ENCODE data around the gene TRABD2B.

TRABD2B gene

GRCh38 chr1:47837056-47837830 is 159.9 kb downstream of the TRABD2B start:
- H3K36me3 ChIP-seq (ENCODE audit: control insufficient read depth, insufficient read depth, low read length): no peaks in the 10 kb centered on the region
- no peaks in the 10 kb centered on the region for H3K9me3 ChIP-seq (ENCODE audit: control insufficient read depth, low read length)
- H3K27ac ChIP-seq (ENCODE audit: low read depth, low read length, severe bottlenecking): no peak overlapping the region
- no peak overlapping the region for H3K4me3 ChIP-seq (ENCODE audit: extremely low read depth, insufficient read depth, low read length, poor library complexity, severe bottlenecking)
- H3K4me1 ChIP-seq (ENCODE audit: control insufficient read depth, insufficient read depth, low read length, poor library complexity, severe bottlenecking): no peaks in the 10 kb centered on the region
- 93 to 94% methylated on average over 13 of the region's 13 CpGs for WGBS, 2 experiments (ENCODE audit: insufficient coverage in 2 of 2)

GRCh38 chr1:47835409-47835808 is 161.8 kb downstream of the TRABD2B start:
- Histone ChIP-seq H3K4me1 (ENCODE audit: control insufficient read depth, insufficient read depth, low read length, poor library complexity, severe bottlenecking) (no peaks in the 10 kb centered on the region), H3K4me3 (ENCODE audit: extremely low read depth, insufficient read depth, low read length, poor library complexity, severe bottlenecking) (no peak overlapping the region), H3K27ac (ENCODE audit: low read depth, low read length, severe bottlenecking) (no peak overlapping the region), H3K9me3 (ENCODE audit: control insufficient read depth, low read length) (no peaks in the 10 kb centered on the region), H3K36me3 (ENCODE audit: control insufficient read depth, insufficient read depth, low read length) (no peaks in the 10 kb centered on the region)
- WGBS, 2 experiments (ENCODE audit: insufficient coverage in 2 of 2): 89% methylated on average over 1 of the region's 2 CpGs; no CpG with 5 or more reads in 1 of the 2 experiments

- Histone ChIP-seq H3K36me3 (ENCODE audit: control insufficient read depth, insufficient read depth, low read length) (no peaks in the 10 kb centered on the region), H3K4me1 (ENCODE audit: control insufficient read depth, insufficient read depth, low read length, poor library complexity, severe bottlenecking) (no peaks in the 10 kb centered on the region), H3K9me3 (ENCODE audit: control insufficient read depth, low read length) (no peaks in the 10 kb centered on the region), H3K4me3 (ENCODE audit: extremely low read depth, insufficient read depth, low read length, poor library complexity, severe bottlenecking) (no peak overlapping the region), H3K27ac (ENCODE audit: low read depth, low read length, severe bottlenecking) (no peak overlapping the region)
- 0% methylated on average over 1 of the region's 3 CpGs; no CpG with 5 or more reads in 1 of the 2 experiments for WGBS, 2 experiments (ENCODE audit: insufficient coverage in 2 of 2)
These were observed 162.9 kb downstream of the TRABD2B start for GRCh38 chr1:47834326-47834725.

- WGBS, 2 experiments (ENCODE audit: insufficient coverage in 2 of 2): 67 to 75% methylated on average over 10 to 12 of the region's 13 CpGs
- no peaks in the 10 kb centered on the region for H3K36me3 ChIP-seq (ENCODE audit: control insufficient read depth, insufficient read depth, low read length)
- peaks cover 5% of the 10 kb centered on the region for H3K4me1 ChIP-seq (ENCODE audit: control insufficient read depth, insufficient read depth, low read length, poor library complexity, severe bottlenecking)
These were observed 166.4 kb downstream of the TRABD2B start for GRCh38 chr1:47830641-47831333.

GRCh38 chr1:47830021-47830420 is 167.2 kb downstream of the TRABD2B start:
- Histone ChIP-seq H3K9me3 (ENCODE audit: control insufficient read depth, low read length) (no peaks in the 10 kb centered on the region), H3K4me1 (ENCODE audit: control insufficient read depth, insufficient read depth, low read length, poor library complexity, severe bottlenecking) (peaks cover 5% of the 10 kb centered on the region), H3K27ac (ENCODE audit: low read depth, low read length, severe bottlenecking) (no peak overlapping the region), H3K4me3 (ENCODE audit: extremely low read depth, insufficient read depth, low read length, poor library complexity, severe bottlenecking) (no peak overlapping the region), H3K36me3 (ENCODE audit: control insufficient read depth, insufficient read depth, low read length) (no peaks in the 10 kb centered on the region)
- WGBS, 2 experiments (ENCODE audit: insufficient coverage in 2 of 2): 64 to 75% methylated on average over 3 to 4 of the region's 4 CpGs

More at GRCh38 chr1:47830641-47831333, 166.4 kb downstream of the TRABD2B start:
- H3K27ac ChIP-seq (ENCODE audit: low read depth, low read length, severe bottlenecking): no peak overlapping the region
- no peak overlapping the region for H3K4me3 ChIP-seq (ENCODE audit: extremely low read depth, insufficient read depth, low read length, poor library complexity, severe bottlenecking)
- H3K9me3 ChIP-seq (ENCODE audit: control insufficient read depth, low read length): no peaks in the 10 kb centered on the region

GRCh38 chr1:47828978-47829377 is 168.2 kb downstream of the TRABD2B start:
- Histone ChIP-seq H3K27ac (ENCODE audit: low read depth, low read length, severe bottlenecking) (no peak overlapping the region), H3K4me3 (ENCODE audit: extremely low read depth, insufficient read depth, low read length, poor library complexity, severe bottlenecking) (no peak overlapping the region), H3K36me3 (ENCODE audit: control insufficient read depth, insufficient read depth, low read length) (no peaks in the 10 kb centered on the region), H3K9me3 (ENCODE audit: control insufficient read depth, low read length) (no peaks in the 10 kb centered on the region), H3K4me1 (ENCODE audit: control insufficient read depth, insufficient read depth, low read length, poor library complexity, severe bottlenecking) (peaks cover 5% of the 10 kb centered on the region)
- 100% methylated on average over 2 of the region's 2 CpGs; no CpG with 5 or more reads in 1 of the 2 experiments for WGBS, 2 experiments (ENCODE audit: insufficient coverage in 2 of 2)

- Histone ChIP-seq H3K4me1 (ENCODE audit: control insufficient read depth, insufficient read depth, low read length, poor library complexity, severe bottlenecking) (peaks cover 10% of the 10 kb centered on the region), H3K4me3 (ENCODE audit: extremely low read depth, insufficient read depth, low read length, poor library complexity, severe bottlenecking) (no peak overlapping the region), H3K36me3 (ENCODE audit: control insufficient read depth, insufficient read depth, low read length) (no peaks in the 10 kb centered on the region), H3K27ac (ENCODE audit: low read depth, low read length, severe bottlenecking) (no peak overlapping the region), H3K9me3 (ENCODE audit: control insufficient read depth, low read length) (no peaks in the 10 kb centered on the region)
- 95 to 96% methylated on average over 5 of the region's 6 CpGs for WGBS, 2 experiments (ENCODE audit: insufficient coverage in 2 of 2)
These were observed 170.1 kb downstream of the TRABD2B start for GRCh38 chr1:47827109-47827508.

GRCh38 chr1:47824716-47825115 is 172.5 kb downstream of the TRABD2B start:
- no peak overlapping the region for H3K27ac ChIP-seq (ENCODE audit: low read depth, low read length, severe bottlenecking)
- H3K4me1 ChIP-seq (ENCODE audit: control insufficient read depth, insufficient read depth, low read length, poor library complexity, severe bottlenecking): peaks cover 10% of the 10 kb centered on the region
- H3K4me3 ChIP-seq (ENCODE audit: extremely low read depth, insufficient read depth, low read length, poor library complexity, severe bottlenecking): no peak overlapping the region
- WGBS, 2 experiments (ENCODE audit: insufficient coverage in 2 of 2): 72 to 87% methylated on average over 7 of the region's 8 CpGs
- no peaks in the 10 kb centered on the region for H3K9me3 ChIP-seq (ENCODE audit: control insufficient read depth, low read length)
- H3K36me3 ChIP-seq (ENCODE audit: control insufficient read depth, insufficient read depth, low read length): no peaks in the 10 kb centered on the region

GRCh38 chr1:47824297-47824696 is 172.9 kb downstream of the TRABD2B start:
- Histone ChIP-seq H3K27ac (ENCODE audit: low read depth, low read length, severe bottlenecking) (no peak overlapping the region), H3K36me3 (ENCODE audit: control insufficient read depth, insufficient read depth, low read length) (no peaks in the 10 kb centered on the region), H3K9me3 (ENCODE audit: control insufficient read depth, low read length) (no peaks in the 10 kb centered on the region), H3K4me1 (ENCODE audit: control insufficient read depth, insufficient read depth, low read length, poor library complexity, severe bottlenecking) (peaks cover 14% of the 10 kb centered on the region), H3K4me3 (ENCODE audit: extremely low read depth, insufficient read depth, low read length, poor library complexity, severe bottlenecking) (no peak overlapping the region)
- 100% methylated on average over 2 to 3 of the region's 3 CpGs for WGBS, 2 experiments (ENCODE audit: insufficient coverage in 2 of 2)

- Histone ChIP-seq H3K4me1 (ENCODE audit: control insufficient read depth, insufficient read depth, low read length, poor library complexity, severe bottlenecking) (peaks cover 16% of the 10 kb centered on the region), H3K27ac (ENCODE audit: low read depth, low read length, severe bottlenecking) (no peak overlapping the region), H3K36me3 (ENCODE audit: control insufficient read depth, insufficient read depth, low read length) (no peaks in the 10 kb centered on the region), H3K4me3 (ENCODE audit: extremely low read depth, insufficient read depth, low read length, poor library complexity, severe bottlenecking) (no peak overlapping the region), H3K9me3 (ENCODE audit: control insufficient read depth, low read length) (no peaks in the 10 kb centered on the region)
- 84 to 87% methylated on average over 7 to 8 of the region's 9 CpGs for WGBS, 2 experiments (ENCODE audit: insufficient coverage in 2 of 2)
These were observed 174.0 kb downstream of the TRABD2B start for GRCh38 chr1:47823040-47823808.
